HG02759 (cell line): ENCODE results near the gene VPS35L.
"Not testable (repeated sequence)": the region's sequence is repeated elsewhere in the genome, so short reads cannot be mapped to it uniquely, and the experiment has no call there.

Source experiments
- ATAC-seq: cut with Tn5 transposase; IDR thresholded peaks from one replicate; pipeline ENCODE4 v1.9.1; 2021; ENCODE audit warnings: mild to moderate bottlenecking, moderate library complexity; ENCODE audit not compliant: unreplicated experiment

Gene VPS35L

DNA sequence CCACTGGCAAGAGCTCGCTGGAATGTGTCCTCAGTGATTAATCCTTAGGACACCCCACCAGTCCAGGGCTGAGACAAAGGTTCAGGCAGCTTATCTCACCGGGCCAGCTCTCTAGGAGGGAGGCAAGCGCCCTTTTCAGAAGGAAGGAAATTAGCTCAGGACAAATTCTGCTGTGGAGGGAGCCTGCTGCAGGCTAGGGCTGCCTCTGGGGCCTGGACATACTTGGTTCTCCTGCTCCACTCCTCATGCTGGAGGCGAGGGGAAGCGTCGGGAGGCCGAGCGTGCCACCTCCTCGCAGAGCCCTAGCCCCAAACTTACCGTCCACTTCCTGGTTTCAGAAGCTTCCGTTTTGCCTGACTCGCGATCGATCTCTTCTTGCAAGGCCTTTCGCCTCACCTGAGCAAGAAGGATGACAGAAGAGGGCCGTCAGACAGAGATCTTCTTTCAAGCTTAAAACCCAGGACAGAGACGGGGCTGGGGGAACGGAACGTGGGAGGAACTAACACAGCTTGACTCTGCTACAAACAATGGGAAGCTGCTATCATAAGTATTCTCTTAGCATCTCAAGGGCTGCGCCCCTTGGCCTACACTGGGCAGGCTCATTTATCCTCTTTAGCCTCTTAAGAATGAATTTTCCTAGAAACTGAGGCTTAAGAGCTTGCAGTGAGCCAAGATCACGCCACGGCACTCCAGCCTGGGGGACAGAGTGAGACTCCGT, 154.8 kb downstream of the VPS35L start:
- no peak for ATAC-seq

DNA sequence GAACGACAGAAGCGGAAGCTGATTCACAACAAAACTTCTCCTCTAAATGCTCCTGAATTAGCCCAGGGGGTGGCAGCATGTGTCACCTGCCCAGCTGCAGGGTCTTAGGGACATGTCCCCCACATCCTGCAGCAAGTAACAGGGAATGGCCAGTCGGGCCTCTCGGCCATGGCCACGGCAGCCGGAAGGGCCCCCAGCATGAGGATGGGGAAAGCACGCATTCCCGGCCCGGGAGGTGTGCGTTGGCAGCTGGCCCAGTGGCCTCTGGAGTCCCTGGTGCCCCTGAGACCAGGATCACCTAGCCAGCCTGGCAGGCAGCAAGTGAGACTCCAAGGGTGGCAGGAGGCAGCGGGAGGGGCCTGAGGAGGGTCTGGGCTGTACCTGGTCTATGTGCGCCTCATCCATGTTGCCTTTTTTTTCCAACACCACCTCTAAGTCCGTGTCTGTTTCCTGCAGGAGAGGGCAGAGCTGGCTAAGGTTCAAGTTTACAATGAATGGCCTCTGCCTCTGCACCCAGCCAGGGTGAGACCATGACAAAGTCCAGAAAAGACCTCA, 155.6 kb downstream of the VPS35L start:
- no peak for ATAC-seq

DNA sequence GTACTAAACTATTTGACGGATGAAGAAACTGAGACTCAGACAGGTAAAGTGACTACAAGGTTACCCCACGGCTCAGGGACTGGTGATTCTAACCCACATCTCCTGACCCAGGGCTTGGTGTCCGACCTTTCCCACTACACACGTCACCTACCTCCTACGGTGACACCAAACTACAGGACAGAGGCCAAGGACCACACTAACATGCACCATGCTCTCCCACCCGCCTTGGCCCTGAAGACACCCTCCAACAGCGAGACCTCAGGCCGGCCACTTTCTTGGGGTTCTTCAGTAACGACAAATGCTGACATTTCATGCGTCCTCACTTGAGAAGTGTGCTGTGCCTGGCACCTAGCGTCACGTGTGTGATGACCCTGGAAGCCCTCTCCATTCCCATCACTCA, 156.1 kb downstream of the VPS35L start:
- ATAC-seq = no peak

- ATAC-seq = no peak
Measured at GRCh38 chr16:19712418-19713058, 157.0 kb downstream of the VPS35L start.

GRCh38 chr16:19713697-19714096, 158.2 kb downstream of the VPS35L start:
- no peak for ATAC-seq

- ATAC-seq = no peak
Measured at GRCh38 chr16:19715566-19715965, 160.1 kb downstream of the VPS35L start.

DNA sequence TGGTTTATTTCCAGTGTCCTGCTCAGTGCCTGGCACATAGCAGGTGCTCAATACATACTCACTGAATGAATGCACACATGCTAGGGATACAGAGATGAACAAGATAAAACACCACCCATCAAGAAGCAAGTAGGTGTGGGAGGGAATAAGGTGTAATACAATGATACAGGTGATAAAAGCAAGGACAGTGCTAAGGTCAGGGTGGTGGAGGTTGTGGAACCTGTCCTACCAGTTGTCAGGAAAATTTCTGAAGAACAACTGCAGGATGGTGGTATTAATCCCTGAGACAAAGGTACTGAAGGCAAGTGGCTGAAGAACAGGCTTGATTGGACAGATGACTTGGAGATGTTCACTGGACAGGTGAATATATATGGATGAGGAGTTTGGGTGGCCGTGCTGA, 160.7 kb downstream of the VPS35L start:
- ATAC-seq = no peak

GRCh38 chr16:19716728-19717127, 161.2 kb downstream of the VPS35L start:
- not testable (repeated sequence) for ATAC-seq

- no peak for ATAC-seq
Measured at GRCh38 chr16:19717314-19717713, 161.8 kb downstream of the VPS35L start.

DNA sequence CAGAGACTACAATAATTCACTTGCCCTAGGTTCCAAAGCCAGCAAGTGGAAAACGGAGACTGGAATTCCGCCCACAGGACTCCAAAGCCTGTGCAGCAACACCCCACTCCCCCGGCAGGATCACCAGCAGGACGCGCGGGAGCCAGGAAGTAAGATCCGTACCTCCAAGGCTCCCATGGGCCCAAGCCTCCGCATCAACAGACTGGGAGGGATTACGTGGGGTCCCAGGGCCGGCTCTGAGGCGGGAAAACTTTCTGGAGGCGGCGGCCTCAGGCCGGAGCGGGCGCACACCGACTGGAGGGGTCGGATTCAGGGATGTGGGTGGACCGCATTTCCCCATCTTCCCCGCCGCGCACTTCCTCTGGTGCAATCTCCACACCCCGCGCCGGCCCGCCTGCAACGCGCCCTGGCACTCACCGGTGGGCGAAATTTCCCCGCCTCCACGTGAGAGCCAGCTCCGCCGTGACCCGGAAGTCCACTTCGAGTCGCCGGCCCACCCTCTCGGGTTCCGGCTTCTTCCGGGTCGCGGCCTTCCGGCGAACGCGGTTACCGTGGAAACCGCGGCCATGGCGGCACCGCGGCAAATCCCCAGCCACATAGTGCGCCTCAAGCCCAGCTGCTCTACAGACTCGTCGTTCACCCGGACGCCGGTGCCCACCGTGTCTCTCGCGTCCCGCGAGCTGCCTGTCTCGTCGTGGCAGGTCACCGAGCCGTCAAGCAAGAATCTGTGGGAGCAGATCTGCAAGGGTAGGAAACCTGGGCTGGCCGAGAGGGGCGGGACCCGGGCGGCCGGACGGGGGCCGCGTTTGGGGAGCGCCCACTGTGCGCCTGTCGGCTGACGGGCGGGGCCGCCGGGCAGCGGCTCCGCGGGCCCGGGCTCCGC, 162.5 kb downstream of the VPS35L start, which contains the start of the genes IQCK and KNOP1:
IQCK (plus strand) TSS at position 531 of the 883 bp plus-strand sequence; CDS start at position 567, 36 bp downstream.
KNOP1 (minus strand) TSS at position 487 of the 883 bp plus-strand sequence. CDS start 3,192 bp downstream, outside the sequence.
- ATAC-seq = peak; percentile 98

DNA sequence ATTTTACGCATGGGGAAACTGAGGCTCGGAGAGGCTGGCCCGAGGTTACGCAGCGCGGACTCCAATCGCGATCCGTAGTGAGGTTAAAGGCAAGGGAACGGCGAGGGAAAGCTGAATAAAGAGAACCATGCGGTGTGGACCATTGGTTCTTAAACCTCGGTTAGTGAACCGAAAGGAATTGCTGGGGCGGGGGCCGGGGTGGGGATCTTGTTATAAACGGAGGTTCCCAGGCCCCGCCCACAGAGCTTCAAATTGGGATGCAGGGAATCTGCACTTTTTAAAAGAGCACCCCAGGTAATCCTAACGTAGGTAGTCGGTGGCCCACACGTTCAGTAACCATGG, 163.1 kb downstream of the VPS35L start:
- no peak for ATAC-seq

DNA sequence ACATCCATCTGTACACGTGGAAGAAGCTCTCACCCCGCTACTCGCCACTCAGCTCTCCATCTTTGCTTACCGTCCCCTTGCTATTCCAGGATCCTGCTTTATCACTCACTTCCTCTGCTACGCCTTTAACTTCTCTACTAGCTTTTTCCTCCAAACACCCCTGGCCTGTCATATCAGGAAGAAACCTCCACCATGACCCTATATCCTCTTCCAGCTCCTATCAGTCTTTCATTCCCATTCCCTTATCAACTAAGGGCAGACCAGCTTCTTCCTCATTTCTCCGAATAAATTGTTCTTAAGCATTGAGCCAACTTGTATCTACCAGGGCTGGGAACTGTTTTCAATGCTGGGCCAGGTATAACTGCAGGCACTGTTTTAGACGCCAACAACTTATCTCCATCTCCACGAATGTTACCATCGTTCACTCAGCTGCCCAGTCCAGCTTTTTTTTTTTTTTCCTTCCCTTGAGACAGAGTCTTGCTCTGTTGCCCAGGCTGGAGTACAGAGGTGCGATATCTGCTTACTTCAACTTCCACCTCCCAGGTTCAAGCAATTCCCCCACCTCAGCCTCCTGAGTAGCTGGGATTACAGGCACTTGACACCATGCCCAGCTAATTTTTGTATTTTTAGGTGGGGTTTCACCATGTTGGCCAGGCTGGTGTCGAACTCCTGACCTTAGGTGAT, 166.9 kb downstream of the VPS35L start:
- ATAC-seq = no peak

- ATAC-seq = no peak
Measured at GRCh38 chr16:19722981-19723380, 167.5 kb downstream of the VPS35L start.

DNA sequence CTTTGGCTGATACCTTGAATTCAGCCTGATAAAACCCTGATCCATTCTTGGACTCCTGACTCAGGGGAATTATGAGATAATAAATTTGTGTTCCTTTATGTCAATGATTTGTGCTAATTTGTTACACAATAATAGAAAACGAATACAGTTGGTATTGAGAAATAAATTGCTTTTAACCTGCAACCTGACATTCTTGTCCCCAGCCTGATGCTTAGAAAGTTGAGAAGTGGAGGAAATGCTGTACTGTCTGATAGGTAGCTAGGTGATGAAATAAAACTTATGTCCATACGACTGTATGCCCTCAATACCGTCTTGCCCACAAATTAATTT, 173.1 kb downstream of the VPS35L start:
- no peak for ATAC-seq

DNA sequence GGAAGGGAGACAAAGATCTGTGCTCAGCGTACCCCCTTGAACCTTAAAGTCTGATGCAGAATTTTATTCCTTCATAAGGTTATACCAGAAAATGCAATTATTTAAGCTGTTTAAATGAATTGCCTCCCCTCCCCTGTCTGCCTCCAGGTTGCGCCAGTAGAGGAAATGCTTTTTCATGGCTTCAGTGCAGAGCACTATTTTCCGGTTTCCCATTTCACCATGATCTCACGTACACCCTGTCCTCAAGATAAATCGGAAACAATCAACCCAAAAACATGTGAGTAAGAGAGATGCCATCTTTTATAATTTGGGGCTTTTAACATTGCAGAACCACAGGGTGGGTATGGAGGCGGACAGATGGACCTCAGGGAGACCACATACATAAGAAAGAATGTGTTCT, 178.0 kb downstream of the VPS35L start:
- no peak for ATAC-seq

DNA sequence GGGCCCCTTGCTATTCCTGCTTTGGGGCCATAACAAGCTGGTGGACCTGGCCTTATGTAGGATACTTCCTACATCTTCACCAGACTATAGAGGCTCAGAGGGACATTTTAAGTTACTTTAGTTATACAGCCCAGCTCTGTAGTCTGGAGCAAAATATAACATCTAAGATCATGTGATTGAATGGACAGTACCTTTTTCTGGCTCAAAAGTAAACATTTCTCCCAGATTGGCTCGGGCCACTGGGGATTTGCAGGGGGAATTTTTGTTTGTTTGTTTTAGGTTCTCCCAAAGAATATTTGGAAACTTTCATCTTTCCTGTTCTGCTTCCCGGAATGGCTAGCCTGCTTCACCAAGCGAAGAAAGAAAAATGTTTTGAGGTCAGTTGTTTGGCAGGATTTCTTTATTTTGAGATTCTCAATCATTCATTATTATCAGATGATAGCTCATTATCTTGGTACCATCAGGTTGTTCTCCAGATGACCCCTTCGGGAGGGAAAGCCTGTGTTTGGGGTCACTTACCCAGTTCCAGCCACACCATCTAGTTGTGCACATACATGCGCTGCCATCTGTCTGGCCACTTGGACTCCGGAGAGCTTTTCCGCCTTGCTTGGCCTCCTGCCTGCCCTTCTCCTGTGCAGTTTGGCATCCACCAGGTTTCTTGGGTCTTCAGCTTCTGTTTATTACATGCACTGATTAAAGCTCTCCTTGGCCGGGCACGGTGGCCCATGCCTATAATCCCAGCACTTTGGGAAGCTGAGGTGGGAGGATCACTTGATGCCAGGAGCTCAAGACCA, 179.8 kb downstream of the VPS35L start:
- ATAC-seq = no peak

DNA sequence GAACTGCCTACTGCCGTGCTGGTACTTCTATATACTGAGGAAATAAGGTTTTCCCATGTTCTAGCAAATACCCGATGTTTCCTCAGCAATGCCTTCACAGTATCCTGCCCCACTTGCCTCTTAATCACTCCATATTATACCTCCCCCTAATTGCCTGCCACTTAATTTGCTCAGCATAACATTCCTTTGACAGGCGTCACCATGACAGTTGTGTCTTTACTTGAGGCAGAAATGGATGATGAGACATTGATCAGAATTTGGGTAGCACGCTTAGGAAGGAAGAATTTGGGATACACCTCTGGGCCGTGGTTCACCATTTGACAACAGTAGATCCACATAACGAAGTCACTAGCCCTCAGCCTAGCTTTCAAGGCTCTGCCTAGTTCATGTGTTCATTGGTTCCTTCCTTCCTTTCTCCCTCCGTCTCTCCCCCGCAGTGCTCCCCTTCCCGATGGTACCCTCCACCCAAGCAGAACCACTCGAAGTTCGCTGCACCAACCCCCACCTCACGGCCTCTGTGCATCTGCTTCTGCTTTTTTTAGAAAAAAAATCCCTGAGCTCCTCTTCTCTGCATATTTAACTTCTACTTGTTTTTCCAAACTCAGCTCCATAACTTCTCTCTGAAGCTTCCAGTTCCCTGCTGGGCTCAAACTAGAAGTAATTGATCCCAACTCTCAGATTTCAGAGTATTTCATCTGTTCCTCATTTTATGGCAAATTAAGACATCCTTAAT, 182.0 kb downstream of the VPS35L start:
- no peak for ATAC-seq

DNA sequence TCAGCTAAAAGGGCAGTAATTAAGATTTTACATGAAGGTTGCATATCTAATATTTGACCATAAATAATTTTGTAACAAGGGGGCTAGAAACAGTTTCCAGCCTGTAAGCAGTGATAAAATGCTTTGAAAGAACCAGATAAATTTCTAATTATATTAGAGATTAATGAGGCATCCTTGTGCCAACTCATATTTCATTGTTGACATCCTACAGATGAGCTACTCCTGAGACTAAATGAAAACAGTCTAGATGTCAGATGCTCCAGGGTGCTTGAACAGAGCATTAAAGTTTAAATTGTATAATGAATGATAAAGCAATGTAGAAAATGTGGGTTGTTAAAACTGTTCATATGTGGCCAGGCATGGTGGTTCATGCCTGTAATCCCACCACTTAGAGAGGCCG, 185.9 kb downstream of the VPS35L start:
- ATAC-seq = no peak

DNA sequence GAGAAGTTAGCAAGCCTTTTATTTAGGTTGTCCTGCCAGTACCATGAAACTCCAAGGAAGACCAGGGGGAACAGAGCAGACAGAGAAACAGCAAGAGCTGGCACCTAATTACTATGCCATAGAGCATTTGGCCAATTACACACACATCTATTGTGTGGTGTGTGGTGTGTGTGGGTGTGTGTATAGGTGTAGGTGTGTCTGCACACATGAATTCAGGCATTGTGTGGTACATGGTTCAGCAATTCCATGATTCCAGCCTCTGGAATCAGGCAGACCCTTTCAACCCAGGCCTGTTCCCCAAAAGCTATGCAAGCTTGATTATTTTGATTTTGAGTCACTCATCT, 188.3 kb downstream of the VPS35L start:
- ATAC-seq = no peak
